HS-5 (cell line): ENCODE results near the gene GCHFR.

Experiments
- DNase-seq: peaks from one replicate; pipeline ENCODE4 v3.0.0-alpha.2; 2012; ENCODE audit warnings: low read depth

The GCHFR gene

DNA sequence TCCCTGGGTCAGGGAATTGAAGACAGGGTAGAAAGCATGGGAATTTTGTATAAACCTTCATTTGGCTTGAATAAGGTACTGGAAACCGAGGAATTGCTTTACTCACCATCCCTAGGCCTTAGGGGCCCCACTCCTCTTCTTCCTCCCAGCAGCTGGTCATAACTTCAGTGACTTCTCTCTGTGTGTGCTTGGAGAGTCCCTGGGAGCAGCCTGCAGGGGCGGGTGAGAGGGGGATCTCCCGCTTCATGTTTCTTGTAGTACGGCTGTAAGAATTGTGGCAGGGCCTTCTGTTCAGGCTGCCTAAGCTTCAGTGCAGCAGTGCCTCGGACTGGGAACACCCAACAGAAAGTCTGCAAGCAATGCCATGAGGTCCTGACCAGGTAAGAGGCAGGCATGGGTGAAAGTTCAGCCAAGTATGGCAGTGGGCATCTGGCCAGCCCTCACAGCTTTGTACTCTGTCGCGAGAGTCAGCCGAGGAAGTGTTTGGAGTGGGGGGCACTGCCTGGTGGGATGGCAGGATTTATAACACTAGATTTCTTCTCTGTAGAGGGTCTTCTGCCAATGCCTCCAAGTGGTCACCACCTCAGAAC, 45.1 kb downstream of the GCHFR start:
- no peak for DNase-seq

DNA sequence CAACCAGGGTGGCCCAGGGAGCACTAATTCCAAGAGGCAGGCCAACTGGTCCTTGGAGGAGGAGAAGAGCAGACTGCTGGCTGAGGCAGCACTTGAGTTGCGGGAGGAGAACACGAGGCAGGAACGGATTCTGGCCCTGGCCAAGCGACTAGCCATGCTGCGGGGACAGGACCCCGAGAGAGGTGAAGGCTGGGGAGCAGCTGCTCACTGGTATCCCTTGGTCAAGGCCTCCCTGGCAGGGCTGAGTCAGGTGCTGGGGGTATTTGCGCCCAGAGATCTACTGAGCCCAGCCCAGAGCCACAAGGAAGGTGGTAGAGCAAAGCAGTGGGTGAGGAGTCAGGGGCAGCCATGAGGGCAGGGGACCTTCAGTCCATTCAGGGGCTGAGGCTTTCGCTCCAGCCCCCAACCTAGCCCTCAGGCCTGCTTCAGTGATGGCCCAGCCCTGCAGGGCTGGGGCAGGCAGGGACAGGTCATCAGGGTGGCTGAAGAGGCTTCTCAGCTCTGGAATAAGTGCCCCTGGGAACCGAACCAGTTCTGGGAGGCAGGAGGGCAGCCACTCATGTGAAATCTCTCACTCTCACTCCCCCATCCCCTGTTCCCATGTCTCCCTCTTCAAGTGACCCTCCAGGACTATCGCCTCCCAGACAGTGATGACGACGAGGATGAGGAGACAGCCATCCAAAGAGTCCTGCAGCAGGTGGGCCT, 49.0 kb downstream of the GCHFR start:
- DNase-seq = no peak

DNA sequence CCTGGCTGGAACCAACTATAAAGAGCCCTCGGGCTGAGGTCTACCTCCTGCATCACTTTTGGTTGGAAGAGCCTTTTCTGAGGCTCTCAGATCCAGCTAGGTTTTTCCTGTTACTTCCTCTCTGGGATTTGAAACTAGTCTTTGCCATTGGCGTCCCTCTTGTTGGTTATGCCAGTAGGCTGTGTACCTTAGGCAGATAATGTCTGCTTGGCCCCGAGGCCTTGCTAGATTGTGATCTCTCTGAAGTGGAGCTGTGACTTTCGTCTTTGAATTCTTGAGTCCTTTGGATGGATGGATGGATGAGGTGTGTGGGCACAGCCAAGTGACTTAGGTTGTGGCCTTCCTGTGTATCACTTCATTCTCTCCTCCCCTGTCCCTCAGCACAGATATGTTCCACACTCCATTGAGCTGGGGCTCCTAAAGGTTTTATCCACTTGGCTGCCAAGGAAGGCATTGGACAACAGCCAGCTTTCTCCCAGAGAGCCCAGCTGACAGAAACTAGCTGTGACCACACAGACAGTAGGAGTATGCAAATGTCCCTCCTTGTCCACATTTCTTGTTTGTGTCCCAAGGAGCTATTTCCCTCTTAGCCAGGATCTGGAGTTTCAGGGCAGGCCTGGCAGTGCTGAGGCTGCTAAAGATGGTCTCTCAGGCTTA, 51.3 kb downstream of the GCHFR start:
- no peak for DNase-seq
